Body of pancreas (tissue), 4 donors: ENCODE data around the gene TSEN34. TPM values are rescaled to one million over a fixed set of nuclear protein-coding genes. Genes with fewer than 3 reads are reported as not detected.
"Not testable (repeated sequence)": the region's sequence is repeated elsewhere in the genome, so short reads cannot be mapped to it uniquely, and the experiment has no call there.

Source experiments
- ATAC-seq: fragments of 150-250 bp; one replicate; pipeline ENCODE4 v1.9.1; 2016
- DNase-seq, 4 donors: peaks; one replicate each; pipeline ENCODE4 v3.0.0-alpha.2; 2019
- H3K27ac ChIP-seq, 4 donors: fragments of 200-600 bp; sonication (generic); 1 replicate in 3 of 4; 2 replicates in 1 of 4; pipeline versions ENCODE4 v1.5.1 to v1.6.1; 2016 to 2019; ENCODE audit warnings: mild to moderate bottlenecking in 1 of 4, mixed read lengths in 1 of 4, moderate library complexity in 1 of 4
- H3K27me3 ChIP-seq, 2 donors: fragments of 200-600 bp; sonication (generic); one replicate each; pipeline ENCODE4 v1.6.0; 2016; ENCODE audit warnings: mild to moderate bottlenecking in 1 of 2
- H3K36me3 ChIP-seq, 2 donors: fragments of 200-600 bp; sonication (generic); replicated peaks in 1 of 2; 2 replicates each; pipeline ENCODE4 v1.5.1; 2016; ENCODE audit warnings: low read depth in 2 of 2; ENCODE audit not compliant: insufficient read depth in 1 of 2
- H3K4me1 ChIP-seq: fragments of 200-600 bp; sonication (generic); one replicate; pipeline ENCODE4 v1.6.0; 2016
- H3K4me3 ChIP-seq, 2 donors: fragments of 200-600 bp; sonication (generic); 1 replicate in 1 of 2; 2 replicates in 1 of 2; pipeline ENCODE4 v1.5.1; 2016 to 2019
- H3K9me3 ChIP-seq, 3 donors: fragments of 200-600 bp; sonication (generic); 1 replicate in 2 of 3; 2 replicates in 1 of 3; pipeline ENCODE4 v1.5.1; 2016
- POLR2A ChIP-seq, 3 donors: fragments of 450-650 bp; IDR thresholded peaks; one replicate each; pipeline ENCODE4 v1.6.1; 2016; ENCODE audit warnings: antibody characterized with exemption in 3 of 3, mild to moderate bottlenecking in 2 of 3
- WGBS, 2 donors: methylation state at CpG; one replicate each; pipeline ENCODE4 v1.1.5; 2017; 5-methylcytosine and 5-hydroxymethylcytosine counted together
- intact Hi-C: fragments of 100-400 bp; cut with DNase I; formaldehyde crosslinking; loops from one replicate; pipeline ENCODE4 v1.15.1; 2023
- total RNA-seq, 2 donors: library from RNA; depleted of rRNA; stranded (reverse); fragments of >200 nt; gene quantifications; one replicate each; pipeline ENCODE4 v1.1.0, GENCODE V29; 2016
- TF ChIP-seq, protein P1 (sequence below), 7 experiments: fragments of 450-650 bp in 4 of 7; fragments of 200-600 bp in 3 of 7; sonication (generic) in 3 of 7; IDR thresholded peaks; one replicate each; pipeline ENCODE4 v1.5.1; 2016 to 2019; ENCODE audit warnings: antibody characterized with exemption in 7 of 7

Gene TSEN34
- total RNA-seq, 2 donors from 2014 or later: 33.9 to 56.6 TPM

DNA sequence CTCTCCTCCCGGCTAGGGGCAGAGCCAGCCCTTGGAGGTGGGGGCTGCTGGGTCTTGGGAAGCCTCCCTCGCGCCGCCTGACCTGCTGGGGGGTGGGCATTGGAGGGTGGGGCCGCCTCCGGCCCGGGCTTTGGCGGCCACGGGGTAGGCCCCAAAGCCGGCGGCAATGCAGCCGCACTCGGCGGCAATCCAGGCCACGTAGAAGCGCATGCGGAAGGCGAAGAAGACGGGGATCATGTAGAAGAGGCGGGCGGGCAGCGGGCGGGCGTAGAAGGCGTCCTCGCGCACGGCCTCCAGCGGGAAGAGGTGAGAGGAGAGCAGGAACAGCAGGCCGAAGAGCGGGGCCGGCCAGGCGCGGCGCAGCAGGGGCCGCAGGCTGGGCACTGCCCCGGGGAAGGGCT, 10.4 kb upstream of the TSEN34 start:
- WGBS, 2 donors: 94 to 96% methylated on average over 34 to 37 of the region's 37 CpGs
- H3K9me3 ChIP-seq: no peaks in the 10 kb centered on the region
- H3K27ac ChIP-seq: no peak overlapping the region
- TF ChIP-seq, protein P1, sequence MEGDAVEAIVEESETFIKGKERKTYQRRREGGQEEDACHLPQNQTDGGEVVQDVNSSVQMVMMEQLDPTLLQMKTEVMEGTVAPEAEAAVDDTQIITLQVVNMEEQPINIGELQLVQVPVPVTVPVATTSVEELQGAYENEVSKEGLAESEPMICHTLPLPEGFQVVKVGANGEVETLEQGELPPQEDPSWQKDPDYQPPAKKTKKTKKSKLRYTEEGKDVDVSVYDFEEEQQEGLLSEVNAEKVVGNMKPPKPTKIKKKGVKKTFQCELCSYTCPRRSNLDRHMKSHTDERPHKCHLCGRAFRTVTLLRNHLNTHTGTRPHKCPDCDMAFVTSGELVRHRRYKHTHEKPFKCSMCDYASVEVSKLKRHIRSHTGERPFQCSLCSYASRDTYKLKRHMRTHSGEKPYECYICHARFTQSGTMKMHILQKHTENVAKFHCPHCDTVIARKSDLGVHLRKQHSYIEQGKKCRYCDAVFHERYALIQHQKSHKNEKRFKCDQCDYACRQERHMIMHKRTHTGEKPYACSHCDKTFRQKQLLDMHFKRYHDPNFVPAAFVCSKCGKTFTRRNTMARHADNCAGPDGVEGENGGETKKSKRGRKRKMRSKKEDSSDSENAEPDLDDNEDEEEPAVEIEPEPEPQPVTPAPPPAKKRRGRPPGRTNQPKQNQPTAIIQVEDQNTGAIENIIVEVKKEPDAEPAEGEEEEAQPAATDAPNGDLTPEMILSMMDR (IDR thresholded peaks at IDR 0.05): no peak
- TF ChIP-seq POLR2A (IDR thresholded peaks at IDR 0.05): no peak
- DNase-seq: no peak
- no peak for ATAC-seq
- no peaks in the 10 kb centered on the region for H3K27me3 ChIP-seq
- intact Hi-C loops: no loop called here
- H3K4me1 ChIP-seq: peaks cover 4% of the 10 kb centered on the region
- no peak overlapping the region for H3K4me3 ChIP-seq
- H3K36me3 ChIP-seq: no peaks in the 10 kb centered on the region

DNA sequence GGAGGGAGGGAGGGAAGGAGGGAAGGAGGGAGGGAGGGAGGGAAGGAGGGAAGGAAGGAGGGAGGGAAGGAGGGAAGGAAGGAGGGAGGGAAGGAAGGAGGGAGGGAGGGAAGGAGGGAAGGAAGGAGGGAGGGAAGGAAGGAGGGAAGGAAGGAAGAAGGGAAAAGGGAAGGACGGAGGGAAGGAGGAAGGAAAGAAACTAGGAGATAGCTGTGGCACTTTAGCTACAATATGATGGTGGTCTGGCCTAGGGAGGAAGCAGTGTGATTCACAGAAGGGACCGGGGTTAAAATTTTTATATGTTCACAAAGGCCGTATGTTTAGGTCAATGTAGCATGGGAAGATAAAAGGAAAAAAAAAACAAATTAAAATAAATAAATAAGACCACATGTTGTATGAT, 9.2 kb upstream of the TSEN34 start:
- DNase-seq, ATAC-seq, H3K9me3 ChIP-seq, H3K4me3 ChIP-seq, H3K27ac ChIP-seq, H3K36me3 ChIP-seq, H3K27me3 ChIP-seq, intact Hi-C loops: not testable (repeated sequence)
- H3K4me1 ChIP-seq: peaks cover 16% of the 10 kb centered on the region
- 87 to 92% methylated on average over 3 of the region's 3 CpGs for WGBS, 2 donors

DNA sequence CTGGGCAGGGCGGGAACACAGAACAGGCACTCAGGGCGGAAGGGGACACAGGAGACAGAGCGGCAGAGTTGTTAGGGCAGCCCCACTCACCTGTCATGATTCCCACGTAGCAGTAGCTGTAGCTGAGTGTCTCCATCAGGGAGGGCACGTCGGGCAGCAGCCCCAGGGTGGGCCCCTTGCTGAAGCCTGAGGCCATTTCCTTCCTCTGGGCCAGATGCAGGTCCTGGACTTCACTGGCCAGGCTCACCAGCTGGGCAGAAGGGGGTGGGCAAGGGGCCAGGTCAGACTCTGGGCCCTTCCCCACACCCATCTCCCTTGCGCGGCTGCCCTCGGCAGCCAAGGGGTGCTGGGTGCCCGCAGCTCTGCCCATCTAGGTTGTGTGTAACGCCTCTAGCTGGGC, 7.7 kb upstream of the TSEN34 start:
- peaks cover 31% of the 10 kb centered on the region for H3K4me1 ChIP-seq
- ATAC-seq: no peak
- TF ChIP-seq, protein P1 (IDR thresholded peaks at IDR 0.05): no peak
- TF ChIP-seq POLR2A (IDR thresholded peaks at IDR 0.05): no peak
- H3K9me3 ChIP-seq: no peaks in the 10 kb centered on the region
- no peak overlapping the region for H3K4me3 ChIP-seq
- no peak for DNase-seq
- H3K36me3 ChIP-seq: no peaks in the 10 kb centered on the region
- whole genome bisulfite sequencing, 2 donors: 66 to 75% methylated on average over 4 to 11 of the region's 11 CpGs
- no peak overlapping the region for H3K27ac ChIP-seq
- intact Hi-C loops: no loop called here
- no peaks in the 10 kb centered on the region for H3K27me3 ChIP-seq

DNA sequence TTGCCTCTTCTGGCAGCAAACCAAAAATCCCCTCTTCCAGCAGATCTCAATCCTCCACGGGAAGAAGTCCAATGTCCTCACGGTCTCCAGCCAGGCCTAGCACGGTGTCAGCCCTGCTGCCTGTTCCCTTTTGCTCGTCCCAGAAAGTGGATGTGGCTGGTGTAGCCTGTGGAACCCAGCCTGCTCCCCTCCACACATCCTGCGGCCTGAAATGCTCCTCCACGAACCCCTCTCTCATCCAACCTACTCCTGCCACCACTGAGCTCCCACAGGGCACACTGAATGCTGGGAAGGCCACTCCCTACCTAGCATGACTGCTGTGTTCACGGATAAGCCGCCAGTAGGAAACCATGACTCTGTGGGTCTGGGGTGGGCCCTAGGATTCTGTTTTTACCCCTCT, 4.8 kb upstream of the TSEN34 start:
- no peak for TF ChIP-seq POLR2A (IDR thresholded peaks at IDR 0.05)
- TF ChIP-seq, protein P1 (IDR thresholded peaks at IDR 0.05): no peak
- Histone ChIP-seq H3K27me3 (no peaks in the 10 kb centered on the region), H3K9me3 (no peaks in the 10 kb centered on the region), H3K4me1 (peaks cover 36% of the 10 kb centered on the region), H3K4me3 (no peak overlapping the region), H3K36me3 (no peaks in the 10 kb centered on the region), H3K27ac (peak overlapping the region; percentile 94 to 99 (median 96))
- intact Hi-C loops: no loop called here
- no peak for DNase-seq
- ATAC-seq: no peak
- 43% methylated on average over 8 of the region's 8 CpGs for WGBS, 2 donors

DNA sequence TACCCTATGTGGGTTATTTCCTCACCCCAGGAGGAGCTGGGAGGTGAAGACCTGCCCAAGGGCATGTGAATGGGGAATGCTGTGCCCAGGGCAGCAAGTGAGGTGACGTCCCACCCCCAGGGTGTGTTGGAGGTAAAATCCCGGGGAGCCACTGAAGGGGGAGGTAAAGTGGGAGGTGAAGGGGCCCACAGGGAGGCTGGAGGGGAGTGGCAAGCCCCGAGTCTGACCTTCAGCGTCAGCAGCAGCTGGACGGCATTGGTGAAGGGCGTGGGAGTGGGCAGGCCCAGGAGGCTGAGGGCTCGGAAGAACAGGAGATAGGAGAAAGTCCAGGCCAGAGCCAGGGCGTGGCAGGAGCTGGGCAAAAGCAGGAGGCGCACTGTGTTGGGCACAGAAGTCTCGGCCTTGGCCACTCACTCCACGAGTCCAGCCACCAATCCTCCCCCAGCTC, 4.2 kb upstream of the TSEN34 start:
- no peak for ATAC-seq
- Histone ChIP-seq H3K4me1 (peaks cover 41% of the 10 kb centered on the region), H3K27me3 (no peaks in the 10 kb centered on the region), H3K36me3 (no peaks in the 10 kb centered on the region), H3K9me3 (no peaks in the 10 kb centered on the region), H3K4me3 (no peak overlapping the region), H3K27ac (peak overlapping the region; percentile 94 to 99 (median 96))
- DNase-seq: peak; percentile 71 to 87 (median 86)
- WGBS, 2 donors: 21 to 35% methylated on average over 11 of the region's 11 CpGs
- peak; percentile 33 to 62 (median 42) for TF ChIP-seq POLR2A (IDR thresholded peaks at IDR 0.05)
- TF ChIP-seq, protein P1 (IDR thresholded peaks at IDR 0.05): no peak
- intact Hi-C loops: no loop called here
